WTC11 (cell line): ENCODE results near the gene CALML3. TPM values are rescaled to one million over a fixed set of nuclear protein-coding genes. Genes with fewer than 3 reads are reported as not detected.
A peak's percentile ranks its signal among the peaks of the same experiment; 100 is the strongest.

Experiments
- ATAC-seq: fragments of 200-7000 bp; cut with Tn5 transposase; 2 replicates; pipeline ENCODE4 v1.10.0; 2021; ENCODE audit warnings: mild to moderate bottlenecking, moderate library complexity
- CTCF ChIA-PET: fragments of 300-600 bp; sonication (Branson Sonifier 250); formaldehyde crosslinking; loops from one replicate; lab custom pipeline; 2021; ENCODE audit warnings: antibody characterized with exemption; lab: Charles Lee
- POLR2A ChIA-PET: fragments of 350-600 bp; sonication (Branson Sonifier 250); formaldehyde crosslinking; loops from one replicate; lab custom pipeline; 2021; ENCODE audit warnings: antibody characterized with exemption; lab: Charles Lee
- DNase-seq: peaks from one replicate; pipeline ENCODE4 v3.0.0; 2021; ENCODE audit warnings: low spot score
- H3K27ac Mint-ChIP-seq: 2 replicates; pipeline ENCODE4 v1.8.0; 2021; ENCODE audit warnings: mixed read lengths
- H3K27me3 Mint-ChIP-seq: 2 replicates; pipeline ENCODE4 v1.8.0; 2021; ENCODE audit warnings: low read depth, mild to moderate bottlenecking, moderate library complexity, mixed read lengths
- H3K36me3 Mint-ChIP-seq: 2 replicates; pipeline ENCODE4 v1.8.0; 2021; ENCODE audit warnings: mixed read lengths
- H3K4me1 Mint-ChIP-seq: 2 replicates; pipeline ENCODE4 v1.8.0; 2022; ENCODE audit warnings: mixed read lengths
- H3K4me3 Mint-ChIP-seq: 2 replicates; pipeline ENCODE4 v1.8.0; 2021; ENCODE audit warnings: mild to moderate bottlenecking, moderate library complexity, mixed read lengths
- H3K9me3 Mint-ChIP-seq: 2 replicates; pipeline ENCODE4 v1.8.0; 2021; ENCODE audit warnings: mixed read lengths
- GRHL2 ChIP-seq: fragments of 250-450 bp; sonication (Bioruptor Pico); IDR thresholded peaks from 2 replicates; pipeline ENCODE4 v1.8.0; 2022; ENCODE audit warnings: mild to moderate bottlenecking, moderate library complexity; ENCODE audit not compliant: insufficient replicate concordance, severe bottlenecking
- OVOL2 ChIP-seq: fragments of 250-450 bp; sonication (Bioruptor Pico); IDR thresholded peaks from 2 replicates; pipeline ENCODE4 v1.9.0; 2021; ENCODE audit warnings: mild to moderate bottlenecking, borderline replicate concordance
- SMAD3 ChIP-seq: sonication (generic); formaldehyde crosslinking; IDR thresholded peaks from 2 replicates; pipeline ENCODE4 v1.8.0; 2022; ENCODE audit warnings: missing genetic modification reagents, mild to moderate bottlenecking, borderline replicate concordance
- SOX15 ChIP-seq: fragments of 250-450 bp; sonication (Bioruptor Pico); IDR thresholded peaks from 2 replicates; pipeline ENCODE4 v1.9.0; 2021; ENCODE audit warnings: mild to moderate bottlenecking
- SP1 ChIP-seq: sonication (generic); formaldehyde crosslinking; conservative IDR thresholded peaks from 2 replicates; pipeline ENCODE4 v1.8.1; 2022; ENCODE audit warnings: missing genetic modification reagents
- ZMAT4 ChIP-seq: fragments of 250-450 bp; sonication (Bioruptor Pico); IDR thresholded peaks from 2 replicates; pipeline ENCODE4 v1.9.0; 2021; ENCODE audit warnings: mild to moderate bottlenecking
- ZNF121 ChIP-seq: sonication (generic); formaldehyde crosslinking; IDR thresholded peaks from 2 replicates; pipeline ENCODE4 v1.8.0; 2023; ENCODE audit warnings: missing genetic modification reagents
- ZNF263 ChIP-seq: sonication (generic); formaldehyde crosslinking; IDR thresholded peaks from 2 replicates; pipeline ENCODE4 v1.8.1; 2022; ENCODE audit warnings: low read depth, mild to moderate bottlenecking, moderate library complexity, missing genetic modification reagents
- ZSCAN18 ChIP-seq: fragments of 250-450 bp; sonication (Bioruptor Pico); IDR thresholded peaks from 2 replicates; pipeline ENCODE4 v2.1.2; 2022; ENCODE audit warnings: mild to moderate bottlenecking, moderate library complexity
- total RNA-seq: library from RNA; stranded (reverse); gene quantifications from 3 replicates; pipeline ENCODE4 v1.2.3, GENCODE V29; 2021
- TF ChIP-seq, protein P1 (sequence below): sonication (generic); formaldehyde crosslinking; IDR thresholded peaks from 2 replicates; pipeline ENCODE4 v1.8.1; 2023; ENCODE audit warnings: mild to moderate bottlenecking, missing genetic modification reagents, moderate library complexity
- TF ChIP-seq, protein P2 (sequence below): fragments of 250-450 bp; sonication (Bioruptor Pico); IDR thresholded peaks from 2 replicates; pipeline ENCODE4 v1.9.0; 2021; ENCODE audit warnings: mild to moderate bottlenecking, borderline replicate concordance
- TF ChIP-seq, protein P3 (sequence below): sonication (generic); formaldehyde crosslinking; IDR thresholded peaks from 2 replicates; pipeline ENCODE4 v1.8.0; 2022; ENCODE audit warnings: mild to moderate bottlenecking, missing genetic modification reagents
- TF ChIP-seq, protein P4 (sequence below): sonication (generic); formaldehyde crosslinking; IDR thresholded peaks from 2 replicates; pipeline ENCODE4 v1.8.1; 2022; ENCODE audit warnings: low read depth, mild to moderate bottlenecking, moderate library complexity, missing genetic modification reagents, borderline replicate concordance
- TF ChIP-seq, protein P5 (sequence below): sonication (generic); formaldehyde crosslinking; IDR thresholded peaks from 2 replicates; pipeline ENCODE4 v1.8.0; 2023; ENCODE audit warnings: mild to moderate bottlenecking, missing genetic modification reagents
- TF ChIP-seq, protein P6 (sequence below): sonication (generic); formaldehyde crosslinking; IDR thresholded peaks from 2 replicates; pipeline ENCODE4 v1.8.1; 2023; ENCODE audit warnings: mild to moderate bottlenecking, missing genetic modification reagents
- TF ChIP-seq, protein P7 (sequence below): sonication (generic); formaldehyde crosslinking; IDR thresholded peaks from 2 replicates; pipeline ENCODE4 v1.8.1; 2022; ENCODE audit warnings: mild to moderate bottlenecking, moderate library complexity, missing genetic modification reagents

Gene CALML3
- total RNA-seq, 1 experiment from 2014 or later: not detected

GRCh38 chr10:5550621-5551530, 26.1 kb downstream of the CALML3 start:
- Mint-ChIP-seq H3K27me3 (no peaks in the 10 kb centered on the region), H3K36me3 (no peaks in the 10 kb centered on the region), H3K4me3 (no peak overlapping the region), H3K9me3 (no peaks in the 10 kb centered on the region), H3K4me1 (no peaks in the 10 kb centered on the region), H3K27ac (peak overlapping the region; percentile 67; the same call in 1 of the 2 replicates)
- ATAC-seq (no peak), DNase-seq (peak; percentile 8)
- POLR2A ChIA-PET: no interaction called here
- no peak for TF ChIP-seq OVOL2 (CRISPR knock-in tag)
- CTCF ChIA-PET: interaction anchor here (1.9 kb wide), 1 partner anchor 72 kb away, joined by 9 read pairs; no protein-coding TSS in a partner anchor

GRCh38 chr10:5551531-5552375, 27.0 kb downstream of the CALML3 start:
- ATAC-seq: no peak
- TF ChIP-seq, protein P1, sequence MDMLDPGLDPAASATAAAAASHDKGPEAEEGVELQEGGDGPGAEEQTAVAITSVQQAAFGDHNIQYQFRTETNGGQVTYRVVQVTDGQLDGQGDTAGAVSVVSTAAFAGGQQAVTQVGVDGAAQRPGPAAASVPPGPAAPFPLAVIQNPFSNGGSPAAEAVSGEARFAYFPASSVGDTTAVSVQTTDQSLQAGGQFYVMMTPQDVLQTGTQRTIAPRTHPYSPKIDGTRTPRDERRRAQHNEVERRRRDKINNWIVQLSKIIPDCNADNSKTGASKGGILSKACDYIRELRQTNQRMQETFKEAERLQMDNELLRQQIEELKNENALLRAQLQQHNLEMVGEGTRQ: no peak
- TF ChIP-seq, protein P2, sequence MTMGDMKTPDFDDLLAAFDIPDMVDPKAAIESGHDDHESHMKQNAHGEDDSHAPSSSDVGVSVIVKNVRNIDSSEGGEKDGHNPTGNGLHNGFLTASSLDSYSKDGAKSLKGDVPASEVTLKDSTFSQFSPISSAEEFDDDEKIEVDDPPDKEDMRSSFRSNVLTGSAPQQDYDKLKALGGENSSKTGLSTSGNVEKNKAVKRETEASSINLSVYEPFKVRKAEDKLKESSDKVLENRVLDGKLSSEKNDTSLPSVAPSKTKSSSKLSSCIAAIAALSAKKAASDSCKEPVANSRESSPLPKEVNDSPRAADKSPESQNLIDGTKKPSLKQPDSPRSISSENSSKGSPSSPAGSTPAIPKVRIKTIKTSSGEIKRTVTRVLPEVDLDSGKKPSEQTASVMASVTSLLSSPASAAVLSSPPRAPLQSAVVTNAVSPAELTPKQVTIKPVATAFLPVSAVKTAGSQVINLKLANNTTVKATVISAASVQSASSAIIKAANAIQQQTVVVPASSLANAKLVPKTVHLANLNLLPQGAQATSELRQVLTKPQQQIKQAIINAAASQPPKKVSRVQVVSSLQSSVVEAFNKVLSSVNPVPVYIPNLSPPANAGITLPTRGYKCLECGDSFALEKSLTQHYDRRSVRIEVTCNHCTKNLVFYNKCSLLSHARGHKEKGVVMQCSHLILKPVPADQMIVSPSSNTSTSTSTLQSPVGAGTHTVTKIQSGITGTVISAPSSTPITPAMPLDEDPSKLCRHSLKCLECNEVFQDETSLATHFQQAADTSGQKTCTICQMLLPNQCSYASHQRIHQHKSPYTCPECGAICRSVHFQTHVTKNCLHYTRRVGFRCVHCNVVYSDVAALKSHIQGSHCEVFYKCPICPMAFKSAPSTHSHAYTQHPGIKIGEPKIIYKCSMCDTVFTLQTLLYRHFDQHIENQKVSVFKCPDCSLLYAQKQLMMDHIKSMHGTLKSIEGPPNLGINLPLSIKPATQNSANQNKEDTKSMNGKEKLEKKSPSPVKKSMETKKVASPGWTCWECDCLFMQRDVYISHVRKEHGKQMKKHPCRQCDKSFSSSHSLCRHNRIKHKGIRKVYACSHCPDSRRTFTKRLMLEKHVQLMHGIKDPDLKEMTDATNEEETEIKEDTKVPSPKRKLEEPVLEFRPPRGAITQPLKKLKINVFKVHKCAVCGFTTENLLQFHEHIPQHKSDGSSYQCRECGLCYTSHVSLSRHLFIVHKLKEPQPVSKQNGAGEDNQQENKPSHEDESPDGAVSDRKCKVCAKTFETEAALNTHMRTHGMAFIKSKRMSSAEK (CRISPR knock-in tag): no peak
- TF ChIP-seq ZNF121 (CRISPR knock-in tag) (no peak), GRHL2 (CRISPR knock-in tag) (no peak), ZNF263 (CRISPR knock-in tag) (no peak), ZMAT4 (CRISPR knock-in tag) (no peak), SMAD3 (CRISPR knock-in tag) (no peak), SOX15 (CRISPR knock-in tag) (no peak), ZSCAN18 (CRISPR knock-in tag) (no peak), SP1 (no peak)
- TF ChIP-seq, protein P3, sequence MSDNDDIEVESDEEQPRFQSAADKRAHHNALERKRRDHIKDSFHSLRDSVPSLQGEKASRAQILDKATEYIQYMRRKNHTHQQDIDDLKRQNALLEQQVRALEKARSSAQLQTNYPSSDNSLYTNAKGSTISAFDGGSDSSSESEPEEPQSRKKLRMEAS: no peak
- TF ChIP-seq, protein P4, sequence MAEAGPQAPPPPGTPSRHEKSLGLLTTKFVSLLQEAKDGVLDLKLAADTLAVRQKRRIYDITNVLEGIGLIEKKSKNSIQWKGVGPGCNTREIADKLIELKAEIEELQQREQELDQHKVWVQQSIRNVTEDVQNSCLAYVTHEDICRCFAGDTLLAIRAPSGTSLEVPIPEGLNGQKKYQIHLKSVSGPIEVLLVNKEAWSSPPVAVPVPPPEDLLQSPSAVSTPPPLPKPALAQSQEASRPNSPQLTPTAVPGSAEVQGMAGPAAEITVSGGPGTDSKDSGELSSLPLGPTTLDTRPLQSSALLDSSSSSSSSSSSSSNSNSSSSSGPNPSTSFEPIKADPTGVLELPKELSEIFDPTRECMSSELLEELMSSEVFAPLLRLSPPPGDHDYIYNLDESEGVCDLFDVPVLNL (CRISPR knock-in tag): no peak
- TF ChIP-seq, protein P5, sequence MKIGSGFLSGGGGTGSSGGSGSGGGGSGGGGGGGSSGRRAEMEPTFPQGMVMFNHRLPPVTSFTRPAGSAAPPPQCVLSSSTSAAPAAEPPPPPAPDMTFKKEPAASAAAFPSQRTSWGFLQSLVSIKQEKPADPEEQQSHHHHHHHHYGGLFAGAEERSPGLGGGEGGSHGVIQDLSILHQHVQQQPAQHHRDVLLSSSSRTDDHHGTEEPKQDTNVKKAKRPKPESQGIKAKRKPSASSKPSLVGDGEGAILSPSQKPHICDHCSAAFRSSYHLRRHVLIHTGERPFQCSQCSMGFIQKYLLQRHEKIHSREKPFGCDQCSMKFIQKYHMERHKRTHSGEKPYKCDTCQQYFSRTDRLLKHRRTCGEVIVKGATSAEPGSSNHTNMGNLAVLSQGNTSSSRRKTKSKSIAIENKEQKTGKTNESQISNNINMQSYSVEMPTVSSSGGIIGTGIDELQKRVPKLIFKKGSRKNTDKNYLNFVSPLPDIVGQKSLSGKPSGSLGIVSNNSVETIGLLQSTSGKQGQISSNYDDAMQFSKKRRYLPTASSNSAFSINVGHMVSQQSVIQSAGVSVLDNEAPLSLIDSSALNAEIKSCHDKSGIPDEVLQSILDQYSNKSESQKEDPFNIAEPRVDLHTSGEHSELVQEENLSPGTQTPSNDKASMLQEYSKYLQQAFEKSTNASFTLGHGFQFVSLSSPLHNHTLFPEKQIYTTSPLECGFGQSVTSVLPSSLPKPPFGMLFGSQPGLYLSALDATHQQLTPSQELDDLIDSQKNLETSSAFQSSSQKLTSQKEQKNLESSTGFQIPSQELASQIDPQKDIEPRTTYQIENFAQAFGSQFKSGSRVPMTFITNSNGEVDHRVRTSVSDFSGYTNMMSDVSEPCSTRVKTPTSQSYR: no peak
- TF ChIP-seq, protein P6, sequence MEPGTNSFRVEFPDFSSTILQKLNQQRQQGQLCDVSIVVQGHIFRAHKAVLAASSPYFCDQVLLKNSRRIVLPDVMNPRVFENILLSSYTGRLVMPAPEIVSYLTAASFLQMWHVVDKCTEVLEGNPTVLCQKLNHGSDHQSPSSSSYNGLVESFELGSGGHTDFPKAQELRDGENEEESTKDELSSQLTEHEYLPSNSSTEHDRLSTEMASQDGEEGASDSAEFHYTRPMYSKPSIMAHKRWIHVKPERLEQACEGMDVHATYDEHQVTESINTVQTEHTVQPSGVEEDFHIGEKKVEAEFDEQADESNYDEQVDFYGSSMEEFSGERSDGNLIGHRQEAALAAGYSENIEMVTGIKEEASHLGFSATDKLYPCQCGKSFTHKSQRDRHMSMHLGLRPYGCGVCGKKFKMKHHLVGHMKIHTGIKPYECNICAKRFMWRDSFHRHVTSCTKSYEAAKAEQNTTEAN (CRISPR knock-in tag): no peak
- TF ChIP-seq, protein P7, sequence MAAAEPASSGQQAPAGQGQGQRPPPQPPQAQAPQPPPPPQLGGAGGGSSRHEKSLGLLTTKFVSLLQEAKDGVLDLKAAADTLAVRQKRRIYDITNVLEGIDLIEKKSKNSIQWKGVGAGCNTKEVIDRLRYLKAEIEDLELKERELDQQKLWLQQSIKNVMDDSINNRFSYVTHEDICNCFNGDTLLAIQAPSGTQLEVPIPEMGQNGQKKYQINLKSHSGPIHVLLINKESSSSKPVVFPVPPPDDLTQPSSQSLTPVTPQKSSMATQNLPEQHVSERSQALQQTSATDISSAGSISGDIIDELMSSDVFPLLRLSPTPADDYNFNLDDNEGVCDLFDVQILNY (CRISPR knock-in tag): no peak

More at GRCh38 chr10:5551531-5552375, 27.0 kb downstream of the CALML3 start:
- peak; percentile 3 for DNase-seq
- POLR2A ChIA-PET: no interaction called here
- H3K36me3 Mint-ChIP-seq: no peaks in the 10 kb centered on the region
- no peaks in the 10 kb centered on the region for H3K4me1 Mint-ChIP-seq
- CTCF ChIA-PET: no interaction called here
- no peak overlapping the region for H3K4me3 Mint-ChIP-seq
- no peak overlapping the region for H3K27ac Mint-ChIP-seq
- no peaks in the 10 kb centered on the region for H3K9me3 Mint-ChIP-seq
- H3K27me3 Mint-ChIP-seq: no peaks in the 10 kb centered on the region
